NCI-H82 treated with DMSO at 0.1 percent for 48 hours (cell line): ENCODE measurements around the gene NCKIPSD.
A peak's percentile ranks its signal among the peaks of the same experiment; 100 is the strongest.

Source experiments
- DNase-seq: peaks from one replicate; lab custom pipeline; 2025; ENCODE audit not compliant: unreplicated experiment; lab: John Stamatoyannopoulos, UW

Gene NCKIPSD

GRCh38 chr3:48651771-48652170, 33.9 kb downstream of the NCKIPSD start:
- no peak for DNase-seq

GRCh38 chr3:48650723-48651122, 35.0 kb downstream of the NCKIPSD start:
- DNase-seq: no peak

GRCh38 chr3:48648188-48648850, 37.4 kb downstream of the NCKIPSD start:
- no peak for DNase-seq

GRCh38 chr3:48647714-48648113, 38.0 kb downstream of the NCKIPSD start:
- no peak for DNase-seq

GRCh38 chr3:48644898-48645760, 40.6 kb downstream of the NCKIPSD start:
- DNase-seq: no peak

- DNase-seq: no peak
Observed at GRCh38 chr3:48642605-48643004, 43.1 kb downstream of the NCKIPSD start.

GRCh38 chr3:48641396-48641795, 44.3 kb downstream of the NCKIPSD start:
- no peak for DNase-seq

- DNase-seq: no peak
Observed at GRCh38 chr3:48639944-48640606, 45.6 kb downstream of the NCKIPSD start.

GRCh38 chr3:48637305-48637704, 48.4 kb downstream of the NCKIPSD start:
- DNase-seq: no peak

- DNase-seq: no peak
Observed at GRCh38 chr3:48636149-48636655, 49.5 kb downstream of the NCKIPSD start.

GRCh38 chr3:48635222-48636021, 50.3 kb downstream of the NCKIPSD start, which contains the start of gene SLC26A6:
Gene SLC26A6, minus strand, starts transcription at chr3:48635461. Its CDS starts 68 bp downstream, at chr3:48635393.
- peak; percentile 73 for DNase-seq

GRCh38 chr3:48634661-48635221, 51.0 kb downstream of the NCKIPSD start:
- peak; percentile 10 for DNase-seq

- no peak for DNase-seq
Observed at GRCh38 chr3:48633743-48634142, 52.0 kb downstream of the NCKIPSD start.

- DNase-seq: no peak
Observed at GRCh38 chr3:48633256-48633655, 52.5 kb downstream of the NCKIPSD start.

- no peak for DNase-seq
Observed at GRCh38 chr3:48631516-48632448, 53.9 kb downstream of the NCKIPSD start.

GRCh38 chr3:48630833-48631232, 54.9 kb downstream of the NCKIPSD start:
- DNase-seq: no peak

GRCh38 chr3:48630407-48630806, 55.3 kb downstream of the NCKIPSD start:
- DNase-seq: no peak

GRCh38 chr3:48629894-48630293, 55.8 kb downstream of the NCKIPSD start:
- no peak for DNase-seq

GRCh38 chr3:48628277-48629017, 57.3 kb downstream of the NCKIPSD start:
- no peak for DNase-seq
